ENCODE results near the gene PTPN4. TPM values are rescaled to one million over a fixed set of nuclear protein-coding genes. Genes with fewer than 3 reads are reported as not detected.

The PTPN4 gene
- total and polyA plus RNA-seq, 2 of the 8 experiments (the other 6 are each of a cell fraction or from before 2014, with no cell fraction given), result 28.5 to 105 TPM

GRCh38 chr2:119888680-119889079, 129.0 kb downstream of the PTPN4 start:
- ChIA-PET CTCF (ENCODE audit: partially characterized antibody) (no interaction called here), POLR2A (ENCODE audit: partially characterized antibody) (no interaction called here)
- Histone ChIP-seq H2BK15ac (ENCODE audit: low read length) (no peak overlapping the region), H4K91ac (replicated peaks; ENCODE audit: insufficient read length, low read length) (no peak overlapping the region), H3K9ac (replicated peaks in 1 of 4; ENCODE audit: extremely low read depth in 1 of 4, low read depth in 3 of 4, low read length in 3 of 4) (no peak overlapping the region), H3K56ac (replicated peaks; ENCODE audit: insufficient read length, low read depth, low read length) (no peak overlapping the region), H2AK5ac (ENCODE audit: low read depth, low read length) (no peak overlapping the region), H3K79me2 (ENCODE audit: control insufficient read depth in 1 of 2, insufficient read depth in 2 of 2, low read length in 2 of 2) (peaks cover 0 to 43% of the 10 kb centered on the region in 2 experiments; a peak in 2 of 4 replicates), H2BK5ac (ENCODE audit: low read depth, low read length) (no peak overlapping the region), H3K23ac (ENCODE audit: insufficient read length) (no peak overlapping the region), H2BK20ac (ENCODE audit: low read length) (no peak overlapping the region), H3K4ac (replicated peaks; ENCODE audit: insufficient read length, low read depth, low read length) (no peak overlapping the region), H3K27ac (ENCODE audit: low read depth, low read length) (no peak overlapping the region), H2AFZ (ENCODE audit: low read length) (no peak overlapping the region), H3K4me2 (ENCODE audit: insufficient read depth in 1 of 2, low read depth in 2 of 2, low read length in 2 of 2) (no peak overlapping the region), H4K20me1 (replicated peaks in 1 of 2; ENCODE audit: control insufficient read depth in 1 of 2, insufficient read depth in 2 of 2, low read length in 2 of 2) (no peaks in the 10 kb centered on the region), H2BK12ac (ENCODE audit: low read depth, low read length) (no peak overlapping the region), H3K9me3 (ENCODE audit: insufficient read depth in 2 of 2, low read depth in 1 of 2, low read length in 1 of 2) (0 out of 4 replicates have a peak, but pooled peaks cover 0 to 3% of the 10 kb centered on the region in 2 experiments), H3K23me2 (ENCODE audit: low read depth, low read length) (no peaks in the 10 kb centered on the region), H3K79me1 (ENCODE audit: low read depth, low read length) (no peaks in the 10 kb centered on the region; the same call in 1 of the 2 replicates), H2BK120ac (replicated peaks; ENCODE audit: low read depth, low read length) (no peak overlapping the region), H3K27me3 (replicated peaks in 1 of 4; ENCODE audit: control insufficient read depth in 3 of 4, extremely low read depth in 1 of 4, insufficient read depth in 3 of 4, low read length in 3 of 4) (no peaks in the 10 kb centered on the region), H3K4me1 (replicated peaks in 1 of 4; ENCODE audit: control insufficient read depth in 3 of 4, insufficient read depth in 4 of 4, low read length in 3 of 4) (no peaks in the 10 kb centered on the region), H3K36me3 (ENCODE audit: control insufficient read depth in 2 of 4, insufficient read depth in 4 of 4, low read length in 3 of 4) (peaks cover 0 to 22% (median 13%) of the 10 kb centered on the region in 4 experiments; a peak in 5 of 8 replicates), H4K8ac (ENCODE audit: extremely low read depth, insufficient read depth, low read length) (no peak overlapping the region), H3K18ac (ENCODE audit: extremely low read depth, low read length) (no peak overlapping the region), H4K5ac (ENCODE audit: insufficient read length, low read depth, low read length) (no peak overlapping the region), H3K4me3 (ENCODE audit: extremely low read depth in 1 of 4, insufficient read depth in 2 of 4, low read depth in 3 of 4, low read length in 4 of 4) (no peak overlapping the region), H3K14ac (ENCODE audit: insufficient read length) (no peak overlapping the region)
- FAIRE-seq (no peak), DNase-seq (ENCODE audit: low read depth in 1 of 2, low spot score in 2 of 2) (no peak)
- WGBS, 2 experiments (ENCODE audit: extremely low coverage in 1 of 2, insufficient coverage in 1 of 2, insufficient read length in 1 of 2, insufficient replicate concordance in 2 of 2, low coverage in 1 of 2, low lambda C conversion rate in 2 of 2, missing lambda C conversion rate in 1 of 2), result 91% methylated on average over 2 of the region's 2 CpGs; no CpG with 5 or more reads in 1 of the 2 experiments

All from H1 (cell line).